H1 (cell line): Measurements from ENCODE around the gene NSDHL. TPM values are rescaled to one million over a fixed set of nuclear protein-coding genes. Genes with fewer than 3 reads are reported as not detected.

Experiments used
- EP300 ChIP-seq, 2 experiments: IDR thresholded peaks; 1 replicate in 1 of 2; 2 replicates in 1 of 2; pipeline ENCODE4 v1.6.1; 2011 to 2012; ENCODE audit warnings: low read depth in 2 of 2, low read length in 2 of 2, mild to moderate bottlenecking in 2 of 2, borderline replicate concordance in 1 of 2, inconsistent platforms in 1 of 2, moderate library complexity in 1 of 2
- EZH2 ChIP-seq: fragments of 200-600 bp; sonication (generic); IDR thresholded peaks from 2 replicates; pipeline ENCODE4 v1.7.1; 2012; ENCODE audit warnings: low read depth, mild to moderate bottlenecking, moderate library complexity, low read length, inconsistent platforms; ENCODE audit not compliant: severe bottlenecking
- FOSL1 ChIP-seq: IDR thresholded peaks from 2 replicates; pipeline ENCODE4 v1.6.1; 2011; ENCODE audit warnings: mild to moderate bottlenecking, low read depth, low read length, moderate library complexity; ENCODE audit not compliant: insufficient read depth
- HDAC2 ChIP-seq, 2 experiments: fragments of 300-600 bp in 1 of 2; sonication (generic) in 1 of 2; IDR thresholded peaks; 2 replicates each; pipeline ENCODE4 v1.6.1; 2011 to 2012; ENCODE audit warnings: low read depth in 2 of 2, low read length in 2 of 2, mild to moderate bottlenecking in 2 of 2, moderate library complexity in 2 of 2, borderline replicate concordance in 1 of 2, inconsistent platforms in 1 of 2
- polyA plus RNA-seq, 7 experiments: library from polyadenylated mRNA; depleted of rRNA in 3 of 7; stranded (reverse) in 5 of 7; unstranded in 2 of 7; fragments of >200 nt in 5 of 7; fragments of 200-250 nt in 2 of 7; gene quantifications; 1 replicate in 5 of 7; 2 replicates in 1 of 7; 4 replicates in 1 of 7; pipeline versions ENCODE4 v1.2.1 to v1.2.3, GENCODE V29; 2011 to 2013; ENCODE audit warnings: missing spikeins in 2 of 7, mixed read lengths in 2 of 7
- total RNA-seq: library from RNA; stranded (reverse); fragmentation: NEBNext Ultra II Directional; extraction: Animal tissue kit (Norgen Biotek cat#: 25700); gene quantifications from 2 replicates; pipeline ENCODE4 v1.2.1, GENCODE V29; 2021

Gene NSDHL
- total and polyA plus RNA-seq, 2 of the 8 experiments (the other 6 are each of a cell fraction or from before 2014, with no cell fraction given): 31.5 to 34.6 TPM

GRCh38 chrX:152798945-152799344 is 31.9 kb upstream of the NSDHL start (continued):
- TF ChIP-seq EP300 (IDR thresholded peaks at IDR 0.05; ENCODE audit: borderline replicate concordance in 1 of 2, low read depth in 2 of 2, low read length in 2 of 2): no peak
- TF ChIP-seq HDAC2 (IDR thresholded peaks at IDR 0.05; ENCODE audit: borderline replicate concordance in 1 of 2, low read depth in 2 of 2, low read length in 2 of 2): no peak
- no peak for TF ChIP-seq EZH2
- no peak for TF ChIP-seq FOSL1
